Measurements from ENCODE around the gene CCER1. TPM values are rescaled to one million over a fixed set of nuclear protein-coding genes. Genes with fewer than 3 reads are reported as not detected.

CCER1 gene
- total and polyA plus RNA-seq, 2 experiments from 2014 or later = not detected

- no peak for TF ChIP-seq CTCF (conservative IDR thresholded peaks at IDR 0.05; ENCODE audit: low read depth in 2 of 2)
- no peak for TF ChIP-seq STAT1 (IDR thresholded peaks at IDR 0.05; ENCODE audit: unreplicated experiment)
- no peak for TF ChIP-seq NANOG (IDR thresholded peaks at IDR 0.05; ENCODE audit: borderline replicate concordance)
- no peak for TF ChIP-seq REST (IDR thresholded peaks at IDR 0.05; ENCODE audit: unreplicated experiment)
- TF ChIP-seq EZH2 (IDR thresholded peaks at IDR 0.05; ENCODE audit: low read depth, unreplicated experiment) = no peak
- TF ChIP-seq ZNF331 (CRISPR knock-in tag; IDR thresholded peaks at IDR 0.05; ENCODE audit: low read depth) = no peak
- no peak for TF ChIP-seq CREB1 (CRISPR knock-in tag; IDR thresholded peaks at IDR 0.05; ENCODE audit: low read depth)
- TF ChIP-seq, protein P1, sequence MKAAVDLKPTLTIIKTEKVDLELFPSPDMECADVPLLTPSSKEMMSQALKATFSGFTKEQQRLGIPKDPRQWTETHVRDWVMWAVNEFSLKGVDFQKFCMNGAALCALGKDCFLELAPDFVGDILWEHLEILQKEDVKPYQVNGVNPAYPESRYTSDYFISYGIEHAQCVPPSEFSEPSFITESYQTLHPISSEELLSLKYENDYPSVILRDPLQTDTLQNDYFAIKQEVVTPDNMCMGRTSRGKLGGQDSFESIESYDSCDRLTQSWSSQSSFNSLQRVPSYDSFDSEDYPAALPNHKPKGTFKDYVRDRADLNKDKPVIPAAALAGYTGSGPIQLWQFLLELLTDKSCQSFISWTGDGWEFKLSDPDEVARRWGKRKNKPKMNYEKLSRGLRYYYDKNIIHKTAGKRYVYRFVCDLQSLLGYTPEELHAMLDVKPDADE (IDR thresholded peaks at IDR 0.05) = no peak
- no peak for TF ChIP-seq ZNF114 (CRISPR knock-in tag; IDR thresholded peaks at IDR 0.05)
- no peak for TF ChIP-seq JUNB (IDR thresholded peaks at IDR 0.05; ENCODE audit: unreplicated experiment)
- TF ChIP-seq EZH2phosphoT487 (IDR thresholded peaks at IDR 0.05; ENCODE audit: unreplicated experiment) = no peak
Measured at GRCh38 chr12:90961154-90961553, 6.2 kb upstream of the CCER1 start.

More at GRCh38 chr12:90961154-90961553, 6.2 kb upstream of the CCER1 start:
- no peaks in the 10 kb centered on the region for H3K79me2 ChIP-seq (replicated peaks; ENCODE audit: insufficient read depth)
- no peaks in the 10 kb centered on the region for H3K4me1 ChIP-seq (ENCODE audit: insufficient read depth)
- H3F3A ChIP-seq (replicated peaks; ENCODE audit: low read depth) = no peaks in the 10 kb centered on the region
- H3K36me3 Mint-ChIP-seq (ENCODE audit: low read depth) = no peaks in the 10 kb centered on the region
- no peaks in the 10 kb centered on the region for H3K4me1 Mint-ChIP-seq
- H3K27me3 Mint-ChIP-seq (ENCODE audit: insufficient read depth, low read depth, poor library complexity) = no peaks in the 10 kb centered on the region
- ATAC-seq (no peak), DNase-seq (ENCODE audit: low spot score) (no peak)
- H2AFZ ChIP-seq = no peak overlapping the region
- H4K20me1 ChIP-seq (replicated peaks; ENCODE audit: insufficient read depth) = no peaks in the 10 kb centered on the region
- H3K4me2 ChIP-seq = no peak overlapping the region
- H3K4me3 ChIP-seq = no peak overlapping the region
- H3K9me3 Mint-ChIP-seq = no peaks in the 10 kb centered on the region
- no peaks in the 10 kb centered on the region for H3K27me3 ChIP-seq (ENCODE audit: insufficient read depth)
- H3K4me3 Mint-ChIP-seq = no peak overlapping the region
- H3K27ac Mint-ChIP-seq = no peak overlapping the region
- no peaks in the 10 kb centered on the region for H3K9me2 ChIP-seq (ENCODE audit: insufficient read depth)
- no peak overlapping the region for H3K27ac ChIP-seq (ENCODE audit: low read depth)
- no peaks in the 10 kb centered on the region for H3K36me3 ChIP-seq (ENCODE audit: insufficient read depth)
